ENCODE results near the gene GFER.
A peak's percentile ranks its signal among the peaks of the same experiment; 100 is the strongest.
"Not testable (repeated sequence)": the region's sequence is repeated elsewhere in the genome, so short reads cannot be mapped to it uniquely, and the experiment has no call there.

Gene GFER

DNA sequence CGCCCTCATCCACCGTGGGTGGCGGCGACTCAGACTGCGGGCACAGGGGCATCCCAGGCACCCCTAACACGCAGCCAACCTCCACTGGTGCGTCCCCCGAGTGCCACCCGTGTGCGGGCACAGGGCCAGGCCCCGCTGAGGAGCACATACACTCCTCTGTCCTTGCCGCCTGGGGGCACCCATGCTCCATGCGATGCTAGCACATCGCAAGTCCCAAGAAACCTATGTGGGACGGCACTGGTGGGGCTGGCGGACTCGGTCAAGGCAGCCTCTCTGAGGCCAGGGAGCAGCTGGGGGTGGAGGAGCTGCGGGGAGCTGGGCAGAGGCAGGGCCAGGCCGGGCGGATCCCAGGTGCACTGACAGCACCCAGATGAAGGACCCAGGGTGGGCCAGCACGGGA is 21.7 kb downstream of the GFER start:
- no peak for DNase-seq (ENCODE audit: low read depth)

DNA sequence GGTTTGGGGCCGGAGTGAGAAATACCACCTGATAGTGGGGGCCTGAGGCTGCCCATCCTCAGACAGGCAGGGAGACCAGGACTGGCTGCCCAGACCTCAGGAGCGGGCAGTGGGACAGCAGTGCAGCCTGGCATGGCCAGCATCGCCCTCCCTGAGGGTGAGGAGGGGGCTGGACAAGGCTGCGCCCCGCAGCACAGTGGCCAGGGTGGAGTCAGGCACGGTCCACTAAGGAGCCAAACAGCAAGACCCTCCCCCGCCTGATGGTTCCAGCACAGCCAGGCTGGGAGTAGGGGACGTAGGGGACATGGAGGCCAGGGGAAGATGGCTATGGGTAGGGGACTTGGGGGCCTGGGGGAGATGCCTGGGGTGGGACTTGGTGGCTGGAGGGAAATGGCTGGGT is 22.3 kb downstream of the GFER start:
- DNase-seq (ENCODE audit: low read depth): no peak

DNA sequence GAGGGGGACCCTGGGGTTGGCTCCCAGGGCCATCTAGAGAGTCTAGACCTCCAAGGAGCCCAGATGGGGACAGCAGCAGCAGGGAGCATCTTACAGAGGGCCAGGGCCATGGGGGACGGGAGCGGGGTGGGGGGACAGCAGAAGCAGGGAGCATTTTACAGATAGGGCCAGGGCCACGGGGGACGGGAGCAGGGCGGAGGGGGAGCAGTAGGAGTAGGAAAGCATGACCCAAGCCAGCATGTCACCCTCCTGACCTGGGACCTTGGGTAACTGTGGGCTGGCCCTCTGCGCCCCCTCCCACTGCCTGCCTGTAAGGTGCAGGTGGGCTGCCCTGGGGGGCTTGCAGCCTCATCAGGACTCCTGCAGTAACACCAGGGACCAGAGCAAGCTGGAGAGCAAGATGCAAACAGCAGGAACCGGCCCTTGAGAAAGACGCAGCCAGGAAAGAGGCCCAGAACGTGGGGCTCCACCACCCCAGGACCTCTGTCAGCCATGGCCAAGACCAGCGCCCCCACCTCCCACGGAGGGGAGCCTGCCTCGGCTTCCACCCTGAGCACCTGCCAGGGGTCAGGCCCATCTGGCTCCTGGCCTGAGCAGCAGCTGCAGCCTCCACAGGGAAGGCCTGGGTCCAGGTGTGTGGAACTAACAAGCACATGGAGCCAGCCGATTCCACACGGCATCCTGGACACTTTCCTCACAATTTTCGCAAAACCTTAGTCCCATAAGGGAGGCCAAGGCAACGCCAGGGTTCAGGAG is 23.3 kb downstream of the GFER start:
- no peak for DNase-seq (ENCODE audit: low read depth)

DNA sequence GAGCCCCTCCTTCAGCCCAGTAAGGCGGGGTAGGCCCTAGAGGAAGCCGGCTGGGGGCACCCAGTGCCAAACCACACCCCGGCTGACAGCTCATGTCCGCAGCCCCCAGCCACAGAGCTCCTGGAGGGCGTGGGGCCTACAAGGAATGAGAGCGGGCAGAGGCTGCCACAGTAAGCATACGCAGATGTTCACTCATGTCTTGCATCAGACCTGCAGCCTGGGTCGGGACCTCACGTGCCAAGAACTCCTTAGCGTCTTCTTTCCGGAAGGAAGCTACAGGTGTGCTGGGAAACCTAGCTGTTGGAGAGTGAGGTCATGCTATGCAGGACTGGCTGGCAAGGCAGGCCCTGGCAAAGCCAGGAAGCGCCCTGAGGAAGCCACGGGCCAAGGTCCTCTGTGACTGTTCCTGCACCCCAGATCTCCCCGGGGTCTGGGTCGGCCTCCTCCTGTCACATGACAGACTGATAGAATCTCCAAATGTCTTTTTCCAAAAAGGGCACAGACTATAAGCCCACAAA is 24.1 kb downstream of the GFER start:
- no peak for DNase-seq (ENCODE audit: low read depth)

DNA sequence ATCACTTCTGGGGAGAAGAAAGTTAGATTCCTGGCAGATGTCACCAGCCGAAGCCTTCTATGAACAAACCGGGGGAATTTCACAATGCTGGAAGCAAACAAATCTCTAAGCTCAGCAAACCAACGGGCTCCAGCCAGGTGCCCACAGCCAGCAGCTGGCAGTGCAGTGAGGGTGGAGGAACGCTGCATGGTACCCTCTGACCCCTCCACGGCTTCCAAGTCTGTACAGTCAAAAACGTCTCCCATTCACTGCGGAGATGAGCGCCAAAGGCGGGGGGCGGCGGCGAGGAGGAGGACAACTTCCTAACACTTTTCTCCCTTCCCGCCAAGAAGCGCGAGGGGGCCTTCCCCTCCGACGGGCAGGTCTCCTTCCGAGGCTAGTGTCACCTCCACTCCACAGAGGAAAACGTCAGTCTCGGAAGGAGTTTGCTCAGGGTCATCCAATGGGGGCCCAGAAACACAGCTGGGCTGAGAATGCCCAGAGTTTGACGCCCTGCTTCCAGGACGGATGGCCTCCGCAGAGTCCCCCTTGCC is 24.7 kb downstream of the GFER start:
- no peak for DNase-seq (ENCODE audit: low read depth)

DNA sequence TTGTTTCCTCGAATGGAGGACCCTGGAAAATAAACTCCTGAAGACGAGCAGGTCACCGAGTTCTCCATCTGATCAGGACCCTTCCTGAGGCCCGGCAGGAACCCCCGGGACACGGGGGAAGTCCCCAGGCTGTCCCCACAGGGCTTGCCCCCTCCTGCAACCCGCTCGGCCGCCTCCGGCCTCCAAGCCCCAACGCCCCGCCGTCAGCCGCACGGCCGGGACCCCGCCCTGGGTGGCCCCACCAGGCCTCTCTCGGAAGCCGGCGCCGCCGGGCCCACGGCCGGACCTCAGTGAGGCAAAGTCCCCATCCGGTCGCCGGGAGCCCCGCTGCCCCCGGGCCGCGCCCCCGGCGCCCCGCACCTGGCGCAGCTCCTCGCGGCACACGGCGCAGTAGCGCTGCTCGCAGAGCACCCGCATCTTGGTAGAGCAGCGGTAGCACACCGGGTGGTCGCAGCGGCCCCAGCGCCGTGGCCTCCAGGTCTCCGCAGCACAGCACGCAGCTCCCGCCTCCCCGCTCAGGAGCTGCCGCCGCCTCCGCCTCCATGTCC is 25.2 kb downstream of the GFER start:
- no peak for DNase-seq (ENCODE audit: low read depth)

DNA sequence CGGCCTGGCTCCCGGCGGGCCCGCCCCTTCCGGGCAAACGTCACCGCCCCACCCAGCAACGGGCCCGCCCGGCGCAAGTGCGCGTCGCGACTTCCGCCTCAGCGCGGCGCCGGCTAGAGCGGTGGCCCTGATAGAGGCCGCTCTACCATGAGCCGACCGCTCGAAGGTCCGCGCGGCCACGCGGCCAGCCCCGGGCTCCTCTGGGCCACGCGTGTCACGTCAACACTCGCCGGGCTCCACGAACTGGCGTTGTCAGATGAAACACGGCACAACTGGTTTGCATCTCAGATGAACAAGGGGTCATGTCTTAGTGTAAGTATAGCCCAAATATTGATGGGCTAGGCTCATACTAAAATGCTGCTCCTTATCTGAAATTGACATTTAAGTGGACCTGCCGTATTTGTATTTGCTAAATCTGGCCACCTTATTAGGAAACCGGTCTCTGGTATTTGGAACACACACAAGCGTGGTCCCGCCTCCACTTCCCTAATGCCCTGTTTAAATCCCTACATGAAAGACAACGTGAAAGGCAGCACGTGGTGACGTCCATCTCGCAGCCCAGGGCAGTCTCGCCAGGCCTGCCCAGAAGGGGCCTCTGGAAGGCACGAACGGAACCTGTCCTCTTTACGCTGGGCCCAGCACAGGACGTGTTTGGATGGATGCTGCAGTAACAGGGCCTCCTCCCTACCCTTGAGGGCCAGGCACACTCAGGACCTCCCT is 26.0 kb downstream of the GFER start, which contains the start of gene ZNF598:
Gene ZNF598 (minus strand): TSS at position 31 of the 720 bp plus-strand sequence.
- DNase-seq (ENCODE audit: low read depth): no peak

DNA sequence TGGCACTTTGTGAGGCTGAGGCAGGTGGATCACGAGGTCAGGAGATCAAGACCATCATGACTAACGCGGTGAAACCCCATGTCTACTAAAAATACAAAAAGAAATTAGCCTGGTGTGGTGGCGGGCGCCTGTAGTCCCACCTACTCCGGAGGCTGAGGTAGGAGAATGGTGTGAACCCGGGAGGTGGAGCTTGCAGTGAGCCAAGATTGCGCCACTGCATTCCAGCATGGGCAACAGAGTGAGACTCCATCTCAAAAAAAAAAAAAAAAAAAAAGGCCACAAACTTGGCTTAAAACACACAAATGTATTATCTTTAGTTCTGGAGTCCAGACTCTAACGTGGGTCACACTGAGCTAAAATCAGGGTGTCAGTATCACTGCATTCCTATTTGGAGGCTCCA is 27.7 kb downstream of the GFER start:
- not testable (repeated sequence) for DNase-seq (ENCODE audit: low read depth)

DNA sequence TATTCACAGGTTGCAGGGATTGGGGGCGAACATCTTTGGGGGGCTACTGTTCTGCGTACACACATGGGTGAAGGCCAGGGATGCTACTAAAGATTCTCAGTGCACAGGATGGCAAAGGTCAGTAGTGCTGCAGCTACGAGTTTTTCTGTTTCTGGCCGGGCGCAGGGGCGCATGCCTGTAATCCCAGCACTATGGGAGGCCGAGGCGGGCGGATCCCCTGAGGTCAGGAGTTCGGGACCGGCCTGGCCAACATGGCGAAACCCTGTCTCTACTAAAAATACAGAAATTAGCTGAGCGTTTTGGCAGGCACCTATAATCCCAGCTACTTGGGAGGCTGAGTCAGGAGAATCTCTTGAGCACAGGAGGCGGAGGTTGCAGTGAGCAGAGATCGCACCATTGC is 29.5 kb downstream of the GFER start:
- no peak for DNase-seq (ENCODE audit: low read depth)

DNA sequence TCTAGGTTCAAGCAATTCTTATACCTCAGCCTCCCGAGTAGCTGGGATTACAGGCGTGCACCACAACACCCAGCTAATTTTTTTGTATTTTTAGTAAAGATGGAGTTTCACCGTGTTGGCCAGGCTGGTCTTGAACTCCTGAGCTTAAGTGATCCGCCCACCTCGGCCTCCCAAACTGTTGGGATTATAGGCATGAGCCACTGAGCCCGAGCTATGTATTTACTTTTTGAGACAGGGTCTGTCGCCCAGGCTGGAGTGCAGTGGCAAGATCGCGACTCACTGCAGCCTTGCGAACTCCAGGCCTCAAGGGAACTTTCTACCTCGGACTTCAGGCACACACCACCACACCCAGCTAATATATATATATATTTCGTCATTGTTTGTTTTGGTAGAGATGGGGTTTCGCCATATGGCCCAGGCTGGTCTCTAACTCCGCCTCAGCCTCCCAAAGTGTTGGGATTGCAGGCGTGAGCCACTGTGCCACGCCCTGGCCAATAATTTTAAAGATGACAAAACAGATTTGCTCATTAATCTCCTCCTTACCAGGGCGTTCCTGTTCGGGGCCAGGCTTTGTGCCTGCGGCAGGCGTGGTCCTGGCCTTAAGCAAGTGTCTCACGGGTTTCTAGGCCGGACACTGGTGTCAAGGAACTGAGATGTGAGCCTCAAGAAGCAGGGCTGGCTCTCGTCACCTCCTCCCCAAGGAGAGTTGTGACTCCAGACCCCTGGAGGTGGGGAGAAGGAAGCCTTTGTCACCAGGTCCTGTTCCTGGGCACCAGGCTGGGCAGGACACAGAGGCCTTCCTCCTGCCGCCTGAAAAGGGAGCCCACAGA is 31.3 kb downstream of the GFER start:
- no peak for DNase-seq (ENCODE audit: low read depth)

DNA sequence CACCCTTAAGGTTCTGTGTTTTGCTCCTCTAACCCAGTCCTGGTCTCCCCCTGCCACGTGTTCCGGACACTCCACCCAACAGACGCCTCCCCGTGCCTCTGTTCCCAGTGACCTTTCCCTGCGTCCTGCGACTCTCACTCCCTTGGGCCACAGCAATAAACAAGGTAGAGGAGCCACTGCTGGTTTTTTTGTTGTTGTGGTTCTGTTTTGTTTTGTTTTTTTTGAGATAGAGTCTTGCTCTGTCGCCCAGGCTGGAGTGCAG is 31.9 kb downstream of the GFER start:
- DNase-seq (ENCODE audit: low read depth): no peak

DNA sequence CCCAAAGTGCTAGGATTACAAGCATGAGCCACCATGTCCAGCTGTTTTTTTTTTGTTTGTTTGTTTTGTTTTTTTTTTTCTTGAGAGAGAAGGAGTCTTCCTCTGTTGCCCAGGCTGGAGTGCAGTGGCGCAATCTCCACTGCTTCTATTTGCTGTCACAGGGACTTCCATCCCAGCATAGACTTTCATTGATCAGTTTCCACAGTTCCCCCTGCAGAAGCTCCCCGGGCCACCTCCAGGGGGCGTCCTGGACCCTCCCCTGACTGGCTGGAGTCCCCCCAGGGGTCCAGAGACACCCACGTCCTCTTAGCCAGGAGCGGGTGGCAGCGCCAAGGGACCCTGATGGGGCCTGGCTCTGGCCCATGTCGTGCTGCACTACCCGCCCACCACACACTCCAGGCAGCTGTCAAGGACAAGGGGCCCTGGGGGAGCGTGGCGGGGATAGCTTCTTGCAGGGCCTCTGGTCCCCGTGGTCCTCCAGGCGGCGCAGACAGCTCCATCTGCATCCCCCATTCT is 32.5 kb downstream of the GFER start:
- DNase-seq (ENCODE audit: low read depth): no peak

DNA sequence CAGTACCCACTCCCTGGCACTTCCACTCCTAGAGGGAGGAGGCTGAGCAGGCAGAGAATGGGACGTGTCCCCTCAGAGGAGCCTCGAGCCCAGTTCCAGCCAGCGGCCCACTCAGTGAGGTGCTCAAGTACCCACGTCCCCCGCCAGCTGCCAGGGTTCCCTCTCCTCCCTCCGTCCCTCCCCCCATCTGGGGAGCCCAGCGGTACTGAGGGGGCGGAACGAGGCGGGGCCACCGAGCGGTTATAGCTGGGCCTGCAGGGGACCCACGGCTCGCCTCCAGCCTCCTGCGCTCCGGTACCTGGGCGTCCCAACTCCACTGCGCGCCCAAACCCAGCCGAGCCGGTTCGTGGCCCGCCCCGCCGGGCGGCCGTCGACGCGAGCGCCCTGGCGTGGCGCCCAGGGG is 35.5 kb downstream of the GFER start, which contains the start of gene NPW:
Gene NPW (plus strand): TSS at position 268 of the 403 bp plus-strand sequence.
- DNase-seq (ENCODE audit: low read depth): no peak

DNA sequence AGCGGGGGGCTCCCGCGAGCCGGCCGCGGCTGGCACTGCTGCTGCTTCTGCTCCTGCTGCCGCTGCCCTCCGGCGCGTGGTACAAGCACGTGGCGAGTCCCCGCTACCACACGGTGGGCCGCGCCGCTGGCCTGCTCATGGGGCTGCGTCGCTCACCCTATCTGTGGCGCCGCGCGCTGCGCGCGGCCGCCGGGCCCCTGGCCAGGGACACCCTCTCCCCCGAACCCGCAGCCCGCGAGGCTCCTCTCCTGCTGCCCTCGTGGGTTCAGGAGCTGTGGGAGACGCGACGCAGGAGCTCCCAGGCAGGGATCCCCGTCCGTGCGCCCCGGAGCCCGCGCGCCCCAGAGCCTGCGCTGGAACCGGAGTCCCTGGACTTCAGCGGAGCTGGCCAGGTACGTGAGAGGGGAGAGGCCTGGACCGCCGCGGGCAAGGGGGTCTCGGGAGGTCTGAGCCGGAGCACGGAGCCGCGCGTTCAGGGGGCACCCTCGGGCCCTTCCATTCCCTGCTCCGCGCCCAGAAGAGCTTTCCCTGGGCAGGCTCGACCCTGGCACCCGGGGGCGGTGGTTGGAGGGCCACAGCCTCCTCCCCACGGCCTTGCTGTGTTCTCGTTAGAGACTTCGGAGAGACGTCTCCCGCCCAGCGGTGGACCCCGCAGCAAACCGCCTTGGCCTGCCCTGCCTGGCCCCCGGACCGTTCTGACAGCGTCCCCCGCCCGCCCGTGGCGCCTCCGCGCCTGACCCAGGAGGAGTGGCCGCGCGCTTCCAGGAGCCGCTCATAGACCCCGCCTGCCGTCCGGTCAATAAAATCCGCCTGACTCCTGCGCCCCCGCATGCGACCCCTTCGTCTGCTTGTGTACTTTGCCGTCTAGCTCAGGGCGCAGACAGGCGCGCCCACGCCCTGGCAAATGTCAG is 36.2 kb downstream of the GFER start:
- no peak for DNase-seq (ENCODE audit: low read depth)

DNA sequence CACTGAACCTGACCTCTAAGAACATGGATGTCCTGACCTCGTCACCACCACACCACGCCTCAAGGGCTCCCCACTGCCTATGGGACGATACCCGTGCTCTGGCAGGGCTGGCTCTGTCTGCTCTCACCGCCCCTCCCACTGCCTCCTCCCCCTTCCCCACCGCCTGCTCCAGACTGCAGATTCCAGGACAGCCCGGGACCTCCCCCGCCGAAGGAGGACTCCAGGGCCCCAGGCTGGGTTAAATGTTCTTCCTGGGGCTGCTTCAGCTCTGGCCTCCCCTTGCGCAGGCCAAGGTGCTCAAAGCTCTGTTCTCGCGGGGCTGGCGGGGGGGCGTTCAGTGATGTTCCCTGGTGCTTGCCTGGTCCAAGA is 38.7 kb downstream of the GFER start:
- no peak for DNase-seq (ENCODE audit: low read depth)

DNA sequence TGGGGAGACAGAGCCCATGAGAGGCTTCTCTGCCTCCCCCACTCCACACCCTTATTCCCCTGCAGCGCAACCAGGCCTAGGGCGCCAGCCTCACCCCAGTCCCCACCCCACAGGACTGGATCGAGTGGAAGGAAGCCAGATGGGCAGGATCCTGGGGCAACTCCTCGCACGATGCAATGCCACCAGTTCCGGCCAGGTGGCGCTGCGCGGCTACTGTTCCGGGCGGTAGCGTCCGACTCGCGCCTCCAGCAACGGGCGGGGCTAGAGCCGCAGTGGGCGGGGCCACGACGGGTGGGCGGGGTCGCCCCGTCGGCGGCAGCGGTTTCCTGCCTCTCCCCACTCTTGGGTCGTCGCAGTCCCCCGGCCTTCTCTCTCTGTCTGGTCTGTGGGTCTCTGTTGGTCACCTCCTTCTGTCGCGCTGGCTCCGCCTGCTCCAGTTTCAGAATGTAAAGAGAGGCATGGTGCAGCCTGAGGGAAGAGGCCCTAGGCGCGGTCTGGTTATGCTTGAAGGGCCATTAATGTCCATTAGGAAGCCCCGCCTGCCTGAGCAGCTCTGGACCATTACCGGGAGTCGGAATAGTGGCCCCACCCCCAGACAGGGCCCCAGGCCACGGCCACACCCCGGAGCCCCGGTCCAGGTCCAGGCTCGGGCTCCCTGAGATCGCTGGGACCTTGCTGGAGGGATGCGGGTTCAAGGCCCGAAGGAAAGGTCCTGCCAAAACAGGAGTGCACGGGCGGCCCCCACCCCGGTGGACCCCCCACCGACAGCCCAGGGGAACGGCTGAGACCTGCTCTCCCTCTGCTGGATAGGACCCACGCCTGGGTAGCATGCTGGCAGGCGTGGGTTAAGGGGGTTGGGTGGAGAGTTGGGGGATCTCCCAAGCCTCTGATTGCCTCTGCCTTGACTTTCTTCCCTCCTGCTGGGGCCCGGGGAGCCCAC is 39.4 kb downstream of the GFER start:
- peak; percentile 94 for DNase-seq (ENCODE audit: low read depth)

DNA sequence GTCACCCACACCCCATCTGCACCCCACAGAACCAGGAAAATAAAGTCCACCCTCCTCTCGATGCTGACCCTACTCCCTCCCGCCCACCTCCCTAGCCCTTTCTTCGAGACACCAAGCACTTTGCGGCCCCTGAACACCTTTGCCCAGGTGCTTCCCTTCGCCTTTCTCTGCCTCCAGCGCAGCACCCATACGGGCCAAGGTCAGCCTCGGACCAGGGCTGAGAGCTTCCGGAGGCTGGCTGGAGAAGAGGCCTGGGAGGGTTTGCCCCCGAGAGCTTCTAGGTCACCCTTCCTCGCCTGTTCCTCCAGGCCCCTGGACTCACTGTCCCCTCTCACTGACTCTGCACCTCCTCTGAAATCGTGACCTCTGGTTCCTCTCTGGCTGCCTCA is 40.0 kb downstream of the GFER start:
- no peak for DNase-seq (ENCODE audit: low read depth)

DNA sequence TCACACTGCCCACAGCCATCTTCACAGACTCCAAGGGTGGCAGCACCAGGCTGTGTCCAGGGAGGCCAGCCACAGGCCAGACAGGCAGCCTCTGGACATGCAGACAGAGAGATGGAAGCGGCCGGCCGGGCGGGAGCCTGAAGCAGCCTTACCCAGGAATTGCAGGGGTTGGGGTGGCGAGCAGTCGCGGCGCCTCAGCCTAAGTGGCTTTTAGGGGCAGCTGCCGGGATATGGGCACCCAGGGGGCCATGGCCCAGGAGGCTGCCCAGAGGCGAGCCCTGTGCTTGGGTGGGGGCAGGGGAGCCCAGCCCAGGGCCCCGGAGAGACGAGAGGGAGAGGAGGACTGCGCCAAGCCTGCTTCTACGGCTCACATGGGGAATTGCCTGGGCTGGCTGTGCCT is 41.3 kb downstream of the GFER start:
- no peak for DNase-seq (ENCODE audit: low read depth)

DNA sequence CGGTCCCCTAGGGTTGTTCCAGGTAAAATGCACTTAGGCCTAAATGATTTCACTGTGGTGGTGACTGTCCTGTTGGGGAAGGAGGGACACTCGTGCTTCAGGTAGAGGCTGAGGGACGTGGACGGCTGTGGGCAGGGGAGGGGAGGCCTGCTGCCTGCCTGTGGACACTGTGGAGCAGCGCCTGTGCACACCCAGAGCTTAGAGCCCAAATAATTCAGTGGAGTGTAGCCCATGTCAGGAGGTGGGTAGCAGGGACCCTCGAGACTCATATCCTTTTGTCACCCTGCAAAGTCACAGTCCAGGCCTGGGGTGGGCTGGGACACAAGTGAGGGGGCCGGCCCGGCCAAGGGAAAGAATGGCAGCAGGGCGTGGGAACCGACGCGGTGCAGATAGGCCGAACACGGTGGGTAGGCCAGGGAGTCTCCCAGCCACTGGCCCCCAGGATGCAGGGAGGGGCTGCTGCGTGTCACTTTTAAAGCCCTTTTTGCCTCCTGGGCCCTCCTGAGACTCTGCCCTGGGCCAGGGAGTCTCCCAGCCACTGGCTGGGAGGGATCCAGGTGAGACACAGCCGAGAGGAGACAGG is 42.0 kb downstream of the GFER start:
- DNase-seq (ENCODE audit: low read depth): no peak

Data from stimulated activated CD8-positive, alpha-beta memory T cell treated with anti-CD3 and anti-CD28 coated beads, Interleukin-7, amount 100 ng/mL, for 24 hours (primary cell).